H9 (cell line): ENCODE results near the gene CYP21A2. TPM values are rescaled to one million over a fixed set of nuclear protein-coding genes. Genes with fewer than 3 reads are reported as not detected.

Source experiments
- DNase-seq: peaks from one replicate; pipeline ENCODE4 v3.0.0-alpha.2; 2017
- H2AFZ ChIP-seq: one replicate; pipeline ENCODE4 v1.6.1; 2013; ENCODE audit warnings: mild to moderate bottlenecking, low read length, control low read depth, moderate library complexity
- H2AK5ac ChIP-seq: 2 replicates; pipeline ENCODE4 v1.6.1; 2013; ENCODE audit warnings: low read length, control low read depth, mixed read lengths; ENCODE audit not compliant: insufficient read length
- H2BK120ac ChIP-seq: one replicate; pipeline ENCODE4 v1.6.1; 2013; ENCODE audit warnings: low read depth, mild to moderate bottlenecking, low read length, control low read depth, inconsistent platforms; ENCODE audit not compliant: poor library complexity, severe bottlenecking
- H2BK12ac ChIP-seq: 2 replicates; pipeline ENCODE4 v1.6.1; 2013; ENCODE audit warnings: low read length, control low read depth, mixed read lengths, low read depth; ENCODE audit not compliant: insufficient read length
- H2BK15ac ChIP-seq: 2 replicates; pipeline ENCODE4 v1.6.1; 2013; ENCODE audit warnings: low read depth, low read length, control low read depth
- H2BK20ac ChIP-seq: one replicate; pipeline ENCODE4 v1.6.1; 2013; ENCODE audit warnings: low read depth, mild to moderate bottlenecking, low read length, control low read depth, inconsistent platforms; ENCODE audit not compliant: poor library complexity, severe bottlenecking
- H2BK5ac ChIP-seq: 2 replicates; pipeline ENCODE4 v1.6.1; 2013; ENCODE audit warnings: low read length, control low read depth, mixed read lengths; ENCODE audit not compliant: insufficient read length
- H3K14ac ChIP-seq: 2 replicates; pipeline ENCODE4 v1.6.1; 2013; ENCODE audit warnings: low read length, control low read depth; ENCODE audit not compliant: insufficient read depth
- H3K18ac ChIP-seq: 2 replicates; pipeline ENCODE4 v1.6.1; 2013; ENCODE audit warnings: low read depth, mild to moderate bottlenecking, mixed read lengths, low read length, control low read depth; ENCODE audit not compliant: insufficient read length
- H3K23ac ChIP-seq: 2 replicates; pipeline ENCODE4 v1.6.1; 2013; ENCODE audit warnings: low read length, control low read depth, mixed read lengths, low read depth; ENCODE audit not compliant: insufficient read length
- H3K23me2 ChIP-seq: 2 replicates; pipeline ENCODE4 v1.6.1; 2013; ENCODE audit warnings: low read depth, mild to moderate bottlenecking, mixed read lengths, low read length, control low read depth; ENCODE audit not compliant: insufficient read length, poor library complexity, severe bottlenecking
- H3K27ac ChIP-seq: 2 replicates; pipeline ENCODE4 v1.5.1; 2013; ENCODE audit warnings: low read length, control low read depth, mixed read lengths, low read depth; ENCODE audit not compliant: insufficient read length
- H3K27me3 ChIP-seq: 2 replicates; pipeline ENCODE4 v1.6.1; 2013; ENCODE audit warnings: low read length, control low read depth, inconsistent platforms; ENCODE audit not compliant: insufficient read depth
- H3K4ac ChIP-seq: 2 replicates; pipeline ENCODE4 v1.6.1; 2013; ENCODE audit warnings: low read depth, mild to moderate bottlenecking, control low read depth, inconsistent platforms, low read length, moderate library complexity
- H3K4me1 ChIP-seq: 2 replicates; pipeline ENCODE4 v1.6.1; 2013; ENCODE audit warnings: low read length, control low read depth, inconsistent platforms; ENCODE audit not compliant: insufficient read depth
- H3K4me2 ChIP-seq: 2 replicates; pipeline ENCODE4 v1.6.1; 2013; ENCODE audit warnings: low read length, control low read depth, mixed read lengths; ENCODE audit not compliant: insufficient read length, insufficient read depth
- H3K56ac ChIP-seq: 2 replicates; pipeline ENCODE4 v1.6.1; 2013; ENCODE audit warnings: low read depth, mild to moderate bottlenecking, mixed read lengths, low read length, control low read depth; ENCODE audit not compliant: insufficient read length
- H3K79me1 ChIP-seq: 2 replicates; pipeline ENCODE4 v1.6.1; 2013; ENCODE audit warnings: low read depth, mild to moderate bottlenecking, moderate library complexity, low read length, control low read depth, inconsistent platforms; ENCODE audit not compliant: insufficient read depth, poor library complexity, severe bottlenecking
- H3K79me2 ChIP-seq: 2 replicates; pipeline ENCODE4 v1.6.1; 2013; ENCODE audit warnings: low read length, control low read depth, inconsistent platforms; ENCODE audit not compliant: insufficient read depth
- H3K9ac ChIP-seq: 2 replicates; pipeline ENCODE4 v1.6.1; 2013; ENCODE audit warnings: low read length, control low read depth, mixed read lengths; ENCODE audit not compliant: insufficient read length; ENCODE audit errors: extremely low read depth
- H3K9me3 ChIP-seq: one replicate; pipeline ENCODE4 v1.6.1; 2013; ENCODE audit warnings: low read depth, low read length, inconsistent platforms; ENCODE audit not compliant: control insufficient read depth
- H3T11ph ChIP-seq: one replicate; pipeline ENCODE4 v1.6.1; 2013; ENCODE audit warnings: mild to moderate bottlenecking, low read length, control low read depth, inconsistent platforms
- H4K20me1 ChIP-seq: one replicate; pipeline ENCODE4 v1.6.1; 2013; ENCODE audit not compliant: control insufficient read depth, insufficient read length, insufficient read depth
- H4K5ac ChIP-seq: 2 replicates; pipeline ENCODE4 v1.6.1; 2013; ENCODE audit warnings: low read depth, mild to moderate bottlenecking, mixed read lengths, low read length, control low read depth; ENCODE audit not compliant: insufficient read length
- H4K8ac ChIP-seq: replicated peaks from 2 replicates; pipeline ENCODE4 v1.6.1; 2013; ENCODE audit warnings: low read length, control low read depth, mixed read lengths, low read depth; ENCODE audit not compliant: insufficient read length
- H4K91ac ChIP-seq: 2 replicates; pipeline ENCODE4 v1.6.1; 2013; ENCODE audit warnings: low read depth, mild to moderate bottlenecking, moderate library complexity, mixed read lengths, low read length, control low read depth; ENCODE audit not compliant: insufficient read length
- H3K27ac Mint-ChIP-seq, 3 experiments: 2 replicates in 2 of 3; 3 replicates in 1 of 3; pipeline ENCODE4 v1.8.0; 2020 to 2021; ENCODE audit warnings: mixed read lengths in 3 of 3, mild to moderate bottlenecking in 1 of 3, moderate library complexity in 1 of 3
- H3K27me3 Mint-ChIP-seq: 2 replicates; pipeline ENCODE4 v1.8.0; 2021; ENCODE audit warnings: low read depth, mild to moderate bottlenecking, moderate library complexity, mixed read lengths
- H3K36me3 Mint-ChIP-seq, 3 experiments: 2 replicates in 2 of 3; 3 replicates in 1 of 3; pipeline ENCODE4 v1.8.0; 2020 to 2021; ENCODE audit warnings: low read depth in 3 of 3, mixed read lengths in 3 of 3; ENCODE audit not compliant: insufficient read depth in 1 of 3
- H3K4me1 Mint-ChIP-seq, 2 experiments: 2 replicates each; pipeline ENCODE4 v1.8.0; 2020; ENCODE audit warnings: mixed read lengths in 2 of 2
- H3K4me3 Mint-ChIP-seq, 2 experiments: 2 replicates in 1 of 2; 3 replicates in 1 of 2; pipeline ENCODE4 v1.8.0; 2020 to 2021; ENCODE audit warnings: mild to moderate bottlenecking in 2 of 2, mixed read lengths in 2 of 2, moderate library complexity in 1 of 2
- H3K9me3 Mint-ChIP-seq, 2 experiments: 2 replicates in 1 of 2; 3 replicates in 1 of 2; pipeline ENCODE4 v1.8.0; 2020; ENCODE audit warnings: mild to moderate bottlenecking in 2 of 2, mixed read lengths in 2 of 2, moderate library complexity in 1 of 2
- CTCF ChIP-seq: fragments of 200-600 bp; sonication (generic); conservative IDR thresholded peaks from 3 replicates; pipeline ENCODE4 v1.8.0; 2021; ENCODE audit warnings: antibody characterized with exemption, mild to moderate bottlenecking
- WGBS: extraction: QIAGEN DNeasy Blood & Tissue Kit; methylation state at CpG from one replicate; pipeline ENCODE4 v1.1.7; 2013; ENCODE audit warnings: missing lambda C conversion rate, low lambda C conversion rate, mixed read lengths; ENCODE audit not compliant: insufficient read length; ENCODE audit errors: extremely low coverage; 5-methylcytosine and 5-hydroxymethylcytosine counted together
- total RNA-seq: library from RNA; stranded (reverse); gene quantifications from 2 replicates; pipeline ENCODE4 v1.2.1, GENCODE V29; 2021

CYP21A2 gene
- total RNA-seq, 1 experiment from 2014 or later, result not detected

DNA sequence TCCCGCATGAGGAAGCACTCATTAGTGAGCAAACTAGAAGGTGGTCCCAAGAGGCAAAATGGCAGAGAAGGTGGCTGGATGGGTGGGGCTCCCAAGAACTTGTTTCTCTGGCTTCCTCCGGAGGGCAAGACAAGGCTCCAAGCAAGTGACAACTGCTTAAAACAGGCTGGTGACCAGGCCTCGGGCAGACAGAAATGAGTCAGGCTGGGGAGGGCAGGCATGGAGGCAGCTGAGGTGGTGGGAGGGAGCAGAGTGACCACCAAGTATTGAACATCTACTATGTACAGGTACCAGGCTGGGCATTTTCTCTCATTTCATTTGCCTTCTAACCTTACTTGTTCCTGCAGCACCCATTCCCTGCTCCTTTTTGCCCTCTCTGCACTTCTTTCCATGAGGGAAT is 37.6 kb downstream of the CYP21A2 start:
- Histone ChIP-seq H2BK15ac (no peak overlapping the region), H4K5ac (no peak overlapping the region), H3K23me2 (no peaks in the 10 kb centered on the region), H3K23ac (no peak overlapping the region), H2BK20ac (no peak overlapping the region), H2BK120ac (no peak overlapping the region), H4K8ac (no peak overlapping the region), H3K56ac (no peak overlapping the region), H2BK5ac (no peak overlapping the region), H3T11ph (no peak overlapping the region), H3K4me2 (no peak overlapping the region), H3K9me3 (no peaks in the 10 kb centered on the region), H2AK5ac (no peak overlapping the region), H4K91ac (no peak overlapping the region), H2AFZ (no peak overlapping the region), H3K79me1 (no peaks in the 10 kb centered on the region), H3K18ac (no peak overlapping the region), H2BK12ac (no peak overlapping the region), H3K14ac (no peak overlapping the region; the same call in 1 of the 2 replicates), H3K9ac (no peak overlapping the region), H3K4ac (no peak overlapping the region), H3K79me2 (no peaks in the 10 kb centered on the region), H3K27ac (no peak overlapping the region), H3K27me3 (no peaks in the 10 kb centered on the region), H4K20me1 (no peaks in the 10 kb centered on the region), H3K4me1 (no peaks in the 10 kb centered on the region)
- WGBS, result no CpG with 5 or more reads among the region's 3 CpGs
- no peak for DNase-seq
- H3K27ac Mint-ChIP-seq, result peak overlapping the region in 2 of 3 experiments; percentile 13 to 78; a peak in 3 of 7 replicates
- no peaks in the 10 kb centered on the region for H3K9me3 Mint-ChIP-seq
- H3K4me1 Mint-ChIP-seq, result peaks cover 19 to 25% of the 10 kb centered on the region in 2 experiments
- no peak overlapping the region for H3K4me3 Mint-ChIP-seq
- TF ChIP-seq CTCF, result no peak
- peaks cover 2% of the 10 kb centered on the region for H3K27me3 Mint-ChIP-seq
- no peaks in the 10 kb centered on the region; a peak in 1 of 7 replicates for H3K36me3 Mint-ChIP-seq
